HepG2 (cell line): ENCODE measurements around the gene PSMA7. TPM values are rescaled to one million over a fixed set of nuclear protein-coding genes. Genes with fewer than 3 reads are reported as not detected.
A peak's percentile ranks its signal among the peaks of the same experiment; 100 is the strongest.

Source experiments
- ATF3 ChIP-seq: sonication (generic); formaldehyde crosslinking; IDR thresholded peaks from 2 replicates; pipeline ENCODE4 v1.4.0; 2020; ENCODE audit warnings: missing genetic modification reagents
- ATF5 ChIP-seq: sonication (generic); formaldehyde crosslinking; IDR thresholded peaks from 2 replicates; pipeline ENCODE4 v1.4.0; 2020; ENCODE audit warnings: mild to moderate bottlenecking, low read depth, missing genetic modification reagents
- ESRRA ChIP-seq: sonication (generic); formaldehyde crosslinking; IDR thresholded peaks from 2 replicates; pipeline ENCODE4 v1.5.1; 2020; ENCODE audit warnings: mild to moderate bottlenecking, low read depth, missing genetic modification reagents
- MEIS1 ChIP-seq: sonication (generic); formaldehyde crosslinking; IDR thresholded peaks from 2 replicates; pipeline ENCODE4 v1.9.0; 2021; ENCODE audit warnings: mild to moderate bottlenecking, missing genetic modification reagents, moderate library complexity, borderline replicate concordance
- NR3C1 ChIP-seq: sonication (generic); formaldehyde crosslinking; IDR thresholded peaks from 2 replicates; pipeline ENCODE4 v1.4.0; 2020; ENCODE audit warnings: missing genetic modification reagents
- PAX8 ChIP-seq: sonication (generic); formaldehyde crosslinking; IDR thresholded peaks from 2 replicates; pipeline ENCODE4 v1.8.0; 2022; ENCODE audit warnings: mild to moderate bottlenecking, missing genetic modification reagents, borderline replicate concordance
- PREB ChIP-seq: sonication (generic); formaldehyde crosslinking; IDR thresholded peaks from 2 replicates; pipeline ENCODE4 v1.4.0; 2020; ENCODE audit warnings: missing genetic modification reagents
- ZNF326 ChIP-seq: sonication (generic); formaldehyde crosslinking; IDR thresholded peaks from 2 replicates; pipeline ENCODE4 v1.4.0; 2020; ENCODE audit warnings: missing genetic modification reagents, borderline replicate concordance
- ZNF362 ChIP-seq: sonication (generic); formaldehyde crosslinking; IDR thresholded peaks from 2 replicates; pipeline ENCODE4 v1.4.0; 2020; ENCODE audit warnings: missing genetic modification reagents, mild to moderate bottlenecking, borderline replicate concordance
- ZNF577 ChIP-seq: sonication (generic); formaldehyde crosslinking; IDR thresholded peaks from 2 replicates; pipeline ENCODE4 v1.4.0; 2020; ENCODE audit warnings: mild to moderate bottlenecking, low read depth, missing genetic modification reagents, borderline replicate concordance
- polyA plus RNA-seq, 8 experiments: library from polyadenylated mRNA; depleted of rRNA in 3 of 8; stranded (reverse) in 7 of 8; unstranded in 1 of 8; fragments of >200 nt; fragmentation: Illumina TruSeq in 4 of 8; extraction: Trizol in 4 of 8; gene quantifications; 2 replicates each; pipeline versions ENCODE4 v1.2.1 to v1.2.3, GENCODE V29; 2011 to 2016; ENCODE audit warnings: low read depth in 4 of 8, missing spikeins in 1 of 8, mixed read lengths in 1 of 8; ENCODE audit not compliant: insufficient read depth in 1 of 8
- total RNA-seq, 5 experiments: library from RNA; depleted of rRNA; stranded (reverse); fragments of >200 nt; fragmentation: Illumina TruSeq; extraction: Trizol; gene quantifications; 2 replicates each; pipeline ENCODE4 v1.2.3, GENCODE V29; 2016; ENCODE audit warnings: low read depth in 1 of 5

PSMA7 gene
- total and polyA plus RNA-seq, 2 of the 13 experiments (the other 11 are each of a cell fraction or from before 2014, with no cell fraction given): 531 to 631 TPM

- TF ChIP-seq ESRRA (no peak), ZNF326 (CRISPR knock-in tag) (no peak), PREB (CRISPR knock-in tag) (no peak), ATF3 (CRISPR knock-in tag) (peak; percentile 88), ZNF577 (CRISPR knock-in tag) (no peak), NR3C1 (CRISPR knock-in tag) (no peak), PAX8 (CRISPR knock-in tag) (no peak), ATF5 (CRISPR knock-in tag) (no peak), MEIS1 (CRISPR knock-in tag) (no peak), ZNF362 (CRISPR knock-in tag) (peak; percentile 20; the same call in 1 of the 2 replicates)
These were observed 54.7 kb downstream of the PSMA7 start (continued) for GRCh38 chr20:62088258-62089127.
